Ascending aorta (tissue), 2 donors: ENCODE data around the gene ITGA2B. TPM values are rescaled to one million over a fixed set of nuclear protein-coding genes. Genes with fewer than 3 reads are reported as not detected.

Source experiments
- DNase-seq, 2 donors: peaks; one replicate each; pipeline ENCODE4 v3.0.0-alpha.2; 2019; ENCODE audit warnings: low spot score in 2 of 2
- H3K27ac ChIP-seq, 2 donors: fragments of 200-600 bp; sonication (generic); one replicate each; pipeline ENCODE4 v1.5.1; 2016 to 2017; ENCODE audit warnings: mild to moderate bottlenecking in 1 of 2
- H3K27me3 ChIP-seq: fragments of 200-600 bp; sonication (generic); one replicate; pipeline ENCODE4 v1.5.1; 2017
- H3K36me3 ChIP-seq, 2 donors: fragments of 200-600 bp; sonication (generic); one replicate each; pipeline ENCODE4 v1.5.1; 2016
- H3K4me1 ChIP-seq, 2 donors: fragments of 200-600 bp; sonication (generic); one replicate each; pipeline ENCODE4 v1.5.1; 2016 to 2017; ENCODE audit warnings: mild to moderate bottlenecking in 1 of 2
- H3K4me3 ChIP-seq, 2 donors: fragments of 200-600 bp; sonication (generic); one replicate each; pipeline ENCODE4 v1.5.1; 2016 to 2017; ENCODE audit warnings: mild to moderate bottlenecking in 1 of 2
- H3K9me3 ChIP-seq, 2 donors: fragments of 200-600 bp; sonication (generic); one replicate each; pipeline ENCODE4 v1.5.1; 2016
- CTCF ChIP-seq, 3 experiments: fragments of 200-600 bp in 2 of 3; fragments of 450-650 bp in 1 of 3; sonication (generic) in 2 of 3; IDR thresholded peaks; one replicate each; pipeline ENCODE4 v1.5.1; 2016 to 2019; ENCODE audit warnings: antibody characterized with exemption in 3 of 3, mild to moderate bottlenecking in 1 of 3, moderate library complexity in 1 of 3
- intact Hi-C: fragments of 100-400 bp; cut with DNase I; formaldehyde crosslinking; loops from one replicate; pipeline ENCODE4 v1.15.1; 2023
- total RNA-seq: library from RNA; depleted of rRNA; stranded (reverse); fragments of >200 nt; gene quantifications from one replicate; pipeline ENCODE4 v1.1.0, GENCODE V29; 2016

Gene ITGA2B
- total RNA-seq, 1 donor from 2014 or later: not detected

GRCh38 chr17:44408786-44409185, 19.3 kb upstream of the ITGA2B start:
- Histone ChIP-seq H3K36me3 (peaks cover 11 to 21% of the 10 kb centered on the region in 2 donors), H3K27me3 (no peaks in the 10 kb centered on the region), H3K9me3 (no peaks in the 10 kb centered on the region), H3K27ac (no peak overlapping the region), H3K4me1 (no peaks in the 10 kb centered on the region), H3K4me3 (no peak overlapping the region)
- no peak for DNase-seq
- intact Hi-C loops: no loop called here
- no peak for TF ChIP-seq CTCF (IDR thresholded peaks at IDR 0.05)

DNA sequence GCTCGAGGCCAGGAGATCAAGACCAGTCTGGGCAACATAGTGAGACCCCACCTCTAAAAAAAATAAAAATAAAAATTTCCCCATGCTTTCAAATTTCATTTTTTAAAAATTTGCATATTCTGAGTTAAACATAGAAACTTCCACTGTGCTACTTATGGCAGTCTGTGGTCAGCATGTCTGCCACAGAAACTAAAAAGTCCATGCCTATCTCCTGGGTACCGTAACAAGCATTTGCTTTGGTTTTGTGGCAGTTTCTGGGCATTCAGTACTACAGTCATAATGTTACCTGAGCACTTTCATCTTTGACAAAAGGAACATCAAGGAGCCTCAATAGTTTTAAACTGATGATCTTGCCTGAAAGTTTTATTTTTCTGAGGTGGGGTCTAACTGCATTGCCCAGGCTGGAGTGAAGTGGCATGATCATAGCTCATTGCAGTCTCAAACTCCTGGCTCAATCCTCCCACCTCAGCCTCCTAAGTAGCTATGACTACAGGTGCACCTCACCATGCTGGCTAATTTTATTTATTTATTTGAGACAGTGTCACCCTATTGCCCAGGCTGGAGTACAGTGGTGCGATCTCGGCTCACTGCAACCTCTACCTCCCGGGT, 13.2 kb upstream of the ITGA2B start:
- intact Hi-C loops: no loop called here
- H3K9me3 ChIP-seq: no peaks in the 10 kb centered on the region
- DNase-seq: no peak
- peaks cover 43 to 74% of the 10 kb centered on the region in 2 donors for H3K36me3 ChIP-seq
- no peak overlapping the region for H3K4me3 ChIP-seq
- H3K27me3 ChIP-seq: no peaks in the 10 kb centered on the region
- no peak for TF ChIP-seq CTCF (IDR thresholded peaks at IDR 0.05)
- H3K4me1 ChIP-seq: no peaks in the 10 kb centered on the region
- no peak overlapping the region for H3K27ac ChIP-seq

DNA sequence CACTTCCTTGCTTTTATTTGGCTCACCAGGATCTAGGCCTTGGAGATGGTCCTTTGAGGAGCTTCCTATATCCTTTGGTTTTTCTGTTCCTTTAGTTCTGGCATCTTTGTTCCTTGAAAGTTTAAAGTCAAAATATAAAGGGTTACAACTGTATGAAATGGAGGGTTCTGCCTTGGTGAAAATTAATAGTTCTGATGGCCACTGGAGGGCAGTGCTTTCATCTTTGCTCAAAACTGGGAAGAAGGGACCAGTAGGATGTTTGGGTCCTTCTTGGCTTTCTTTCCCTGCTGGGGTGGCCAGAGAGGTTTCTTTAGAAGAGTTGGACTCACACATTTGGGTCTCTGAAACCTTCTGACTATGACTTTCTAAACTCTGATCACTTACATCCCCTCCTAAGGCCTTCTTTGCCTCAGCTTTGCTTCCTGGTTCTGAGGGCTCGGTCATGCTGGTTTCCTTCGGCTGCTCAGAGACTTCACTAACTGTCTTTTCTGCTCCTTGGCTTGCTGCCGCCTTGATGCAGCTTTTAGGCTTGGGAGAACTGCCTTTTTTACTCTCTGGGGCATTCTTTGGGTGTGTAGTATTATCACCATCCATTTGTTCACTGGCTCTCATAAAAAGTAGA, 10.9 kb upstream of the ITGA2B start:
- Histone ChIP-seq H3K4me1 (no peaks in the 10 kb centered on the region), H3K4me3 (no peak overlapping the region), H3K27me3 (no peaks in the 10 kb centered on the region), H3K36me3 (peaks cover 37 to 79% of the 10 kb centered on the region in 2 donors), H3K27ac (no peak overlapping the region), H3K9me3 (no peaks in the 10 kb centered on the region)
- TF ChIP-seq CTCF (IDR thresholded peaks at IDR 0.05): peak in 1 of 3 experiments; percentile 27
- DNase-seq: no peak
- intact Hi-C loops: no loop called here

GRCh38 chr17:44398692-44399691, 9.5 kb upstream of the ITGA2B start:
- intact Hi-C loops: no loop called here
- H3K4me3 ChIP-seq: no peak overlapping the region
- no peaks in the 10 kb centered on the region for H3K9me3 ChIP-seq
- no peaks in the 10 kb centered on the region for H3K27me3 ChIP-seq
- DNase-seq: no peak
- peaks cover 34 to 69% of the 10 kb centered on the region in 2 donors for H3K36me3 ChIP-seq
- H3K27ac ChIP-seq: no peak overlapping the region
- H3K4me1 ChIP-seq: no peaks in the 10 kb centered on the region
- no peak for TF ChIP-seq CTCF (IDR thresholded peaks at IDR 0.05)

DNA sequence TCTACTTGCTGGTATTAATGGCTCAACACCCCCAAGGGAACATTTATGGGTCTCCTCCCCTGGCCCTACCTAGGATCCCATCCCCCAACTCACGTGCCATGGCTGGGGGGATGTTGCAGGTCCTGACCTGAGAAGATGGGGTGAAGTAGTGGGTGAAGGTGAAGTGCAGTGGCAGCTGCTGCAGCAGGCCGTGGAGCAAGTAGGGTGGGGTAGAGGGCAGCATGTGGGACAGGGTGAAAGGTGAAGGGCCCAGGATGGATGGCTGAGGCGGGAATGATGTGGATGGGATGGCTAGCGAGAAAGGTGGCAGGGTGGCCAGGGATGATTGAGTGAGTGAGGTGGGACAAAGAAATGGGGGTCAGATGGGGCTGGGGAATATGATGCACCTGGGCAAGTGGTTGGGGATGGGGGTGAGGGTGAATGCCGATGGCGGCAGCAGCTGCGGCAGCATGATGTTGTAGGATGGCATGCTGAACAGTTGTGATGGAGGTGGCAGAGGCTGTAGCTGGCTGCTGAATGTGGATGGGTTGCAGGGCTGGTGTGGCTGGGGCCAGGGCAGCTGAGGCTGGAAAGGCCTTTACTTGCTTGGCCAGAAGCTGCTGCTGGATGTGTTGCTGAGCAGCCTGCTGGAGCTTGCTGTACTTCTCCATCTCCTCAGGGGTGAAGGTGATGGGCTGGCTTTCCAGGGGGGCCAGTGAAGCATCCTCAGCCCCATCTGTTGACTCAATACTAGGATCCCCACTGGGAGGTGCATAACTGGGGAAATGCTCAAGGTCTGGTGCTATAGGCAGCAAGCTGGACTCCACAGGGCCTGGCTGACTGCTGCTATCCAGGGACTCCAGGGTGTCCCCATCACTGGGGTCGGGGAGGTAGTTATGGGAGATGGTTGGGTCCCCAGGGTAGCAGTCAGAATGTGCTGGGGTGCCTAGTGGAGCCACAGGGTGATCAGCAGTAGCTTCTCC, 8.3 kb upstream of the ITGA2B start:
- H3K36me3 ChIP-seq: peaks cover 30 to 58% of the 10 kb centered on the region in 2 donors
- H3K27ac ChIP-seq: no peak overlapping the region
- H3K9me3 ChIP-seq: no peaks in the 10 kb centered on the region
- no peak for DNase-seq
- no peak overlapping the region for H3K4me3 ChIP-seq
- H3K27me3 ChIP-seq: no peaks in the 10 kb centered on the region
- intact Hi-C loops: no loop called here
- H3K4me1 ChIP-seq: no peaks in the 10 kb centered on the region
- TF ChIP-seq CTCF (IDR thresholded peaks at IDR 0.05): no peak
